CD14-positive monocyte (primary cell): ENCODE measurements around the gene IRGC. TPM values are rescaled to one million over a fixed set of nuclear protein-coding genes. Genes with fewer than 3 reads are reported as not detected.
A peak's percentile ranks its signal among the peaks of the same experiment; 100 is the strongest.

Experiments
- DNase-seq, 3 donors: peaks; one replicate each; pipeline ENCODE4 v3.0.0-alpha.2; 2011 to 2022
- H2AFZ ChIP-seq: 2 replicates; pipeline ENCODE4 v1.6.0; 2012; ENCODE audit warnings: mild to moderate bottlenecking, low read depth, low read length, inconsistent platforms; ENCODE audit not compliant: insufficient read depth, poor library complexity, severe bottlenecking
- H3K27ac ChIP-seq, 2 donors: 1 replicate in 1 of 2; 2 replicates in 1 of 2; pipeline ENCODE4 v1.5.1; 2012 to 2013; ENCODE audit warnings: low read length in 2 of 2, control low read depth in 1 of 2, inconsistent platforms in 1 of 2, low read depth in 1 of 2, mild to moderate bottlenecking in 1 of 2
- H3K27me3 ChIP-seq, 2 donors: one replicate each; pipeline versions ENCODE4 v1.6.0 to v1.6.1; 2011 to 2013; ENCODE audit warnings: low read length in 2 of 2; ENCODE audit not compliant: control insufficient read depth in 2 of 2, insufficient read depth in 2 of 2
- H3K36me3 ChIP-seq, 2 donors: replicated peaks in 1 of 2; 1 replicate in 1 of 2; 2 replicates in 1 of 2; pipeline versions ENCODE4 v1.5.1 to v1.6.1; 2012 to 2013; ENCODE audit warnings: low read length in 2 of 2, control low read depth in 1 of 2, inconsistent platforms in 1 of 2, mild to moderate bottlenecking in 1 of 2; ENCODE audit not compliant: insufficient read depth in 2 of 2, control insufficient read depth in 1 of 2
- H3K4me1 ChIP-seq, 2 donors: 1 replicate in 1 of 2; 2 replicates in 1 of 2; pipeline versions ENCODE4 v1.5.1 to v1.6.1; 2012 to 2013; ENCODE audit warnings: low read length in 2 of 2, control low read depth in 1 of 2, inconsistent platforms in 1 of 2, mild to moderate bottlenecking in 1 of 2, moderate library complexity in 1 of 2; ENCODE audit not compliant: insufficient read depth in 2 of 2, control insufficient read depth in 1 of 2
- H3K4me2 ChIP-seq: replicated peaks from 2 replicates; pipeline ENCODE3; 2012; ENCODE audit warnings: low read length, moderate library complexity, mild to moderate bottlenecking; ENCODE audit not compliant: poor library complexity, severe bottlenecking; ENCODE audit errors: extremely low read depth
- H3K4me3 ChIP-seq, 3 experiments: fragments of 200-600 bp in 1 of 3; sonication (generic) in 1 of 3; replicated peaks in 1 of 3; 1 replicate in 2 of 3; 2 replicates in 1 of 3; pipeline ENCODE4 v1.5.1; 2011 to 2013; ENCODE audit warnings: low read length in 3 of 3, mild to moderate bottlenecking in 3 of 3, control low read depth in 2 of 3, low read depth in 2 of 3, inconsistent platforms in 1 of 3, moderate library complexity in 1 of 3
- H3K79me2 ChIP-seq: 2 replicates; pipeline ENCODE4 v1.6.0; 2012; ENCODE audit warnings: mild to moderate bottlenecking, control low read depth, inconsistent platforms, low read length, moderate library complexity; ENCODE audit not compliant: insufficient read depth
- H3K9ac ChIP-seq: 2 replicates; pipeline ENCODE4 v1.6.0; 2017; ENCODE audit warnings: low read length, mild to moderate bottlenecking; ENCODE audit not compliant: insufficient read depth, poor library complexity, severe bottlenecking
- H3K9me3 ChIP-seq, 2 donors: replicated peaks in 1 of 2; 1 replicate in 1 of 2; 2 replicates in 1 of 2; pipeline versions ENCODE4 v1.5.1 to v1.6.1; 2012 to 2013; ENCODE audit warnings: low read length in 2 of 2, control low read depth in 1 of 2; ENCODE audit not compliant: control insufficient read depth in 1 of 2, insufficient read depth in 1 of 2
- H4K20me1 ChIP-seq: 2 replicates; pipeline ENCODE4 v1.6.0; 2012; ENCODE audit warnings: mild to moderate bottlenecking, low read length, control low read depth, moderate library complexity; ENCODE audit not compliant: insufficient read depth
- H3K27ac Mint-ChIP-seq, 7 donors: one replicate each; pipeline ENCODE4 v1.8.0; 2020; ENCODE audit warnings: mild to moderate bottlenecking in 7 of 7, mixed read lengths in 7 of 7, moderate library complexity in 6 of 7, inconsistent platforms in 2 of 7
- H3K27me3 Mint-ChIP-seq, 3 donors: one replicate each; pipeline ENCODE4 v1.8.0; 2021 to 2022; ENCODE audit warnings: low read depth in 3 of 3, mild to moderate bottlenecking in 3 of 3, mixed read lengths in 3 of 3, moderate library complexity in 3 of 3, inconsistent platforms in 1 of 3
- H3K36me3 Mint-ChIP-seq, 2 donors: one replicate each; pipeline ENCODE4 v1.8.0; 2020; ENCODE audit warnings: mixed read lengths in 2 of 2, inconsistent platforms in 1 of 2, mild to moderate bottlenecking in 1 of 2
- H3K4me1 Mint-ChIP-seq: one replicate; pipeline ENCODE4 v1.8.0; 2020; ENCODE audit warnings: mild to moderate bottlenecking, mixed read lengths
- H3K4me3 Mint-ChIP-seq, 2 donors: one replicate each; pipeline ENCODE4 v1.8.0; 2020; ENCODE audit warnings: mild to moderate bottlenecking in 2 of 2, mixed read lengths in 2 of 2, moderate library complexity in 1 of 2
- H3K9me3 Mint-ChIP-seq, 7 donors: one replicate each; pipeline ENCODE4 v1.8.0; 2020 to 2022; ENCODE audit warnings: mixed read lengths in 7 of 7, mild to moderate bottlenecking in 6 of 7, moderate library complexity in 6 of 7, inconsistent platforms in 2 of 7
- CTCF ChIP-seq: fragments of 200-600 bp; IDR thresholded peaks from one replicate; pipeline ENCODE4 v1.8.0; 2022; ENCODE audit warnings: antibody characterized with exemption, mild to moderate bottlenecking
- WGBS: methylation state at CpG from one replicate; pipeline ENCODE4 v1.1.5; 2013; ENCODE audit warnings: missing lambda C conversion rate; ENCODE audit not compliant: insufficient coverage; 5-methylcytosine and 5-hydroxymethylcytosine counted together
- intact Hi-C, 2 donors: fragments of 100-400 bp; cut with micrococcal nuclease; formaldehyde crosslinking; loops; one replicate each; pipeline versions ENCODE4 v1.15.0 to v1.15.1; 2023
- polyA plus RNA-seq, 3 donors: library from polyadenylated mRNA; depleted of rRNA in 1 of 3; unstranded in 2 of 3; stranded (reverse) in 1 of 3; fragments of 300-500 nt in 2 of 3; fragments of >200 nt in 1 of 3; fragmentation: Illumina TruSeq in 2 of 3; gene quantifications; 1 replicate in 2 of 3; 2 replicates in 1 of 3; pipeline ENCODE4 v1.2.3, GENCODE V29; 2012 to 2021

Gene IRGC
- polyA plus RNA-seq, 3 donors: not detected

- no peak overlapping the region for H3K4me3 Mint-ChIP-seq
- H3K9me3 Mint-ChIP-seq: peaks cover 0 to 29% (median 23%) of the 10 kb centered on the region in 7 donors
- H3K27ac ChIP-seq: peak overlapping the region in 1 of 2 donors; percentile 95
- H3K79me2 ChIP-seq: no peaks in the 10 kb centered on the region
- no peak overlapping the region for H3K4me2 ChIP-seq
- intact Hi-C loops: no loop called here
- WGBS: no CpG with 5 or more reads among the region's 3 CpGs
- H3K4me1 ChIP-seq: peaks cover 69 to 77% of the 10 kb centered on the region in 2 donors
- no peaks in the 10 kb centered on the region for H3K27me3 ChIP-seq
- no peak for TF ChIP-seq CTCF
- peaks cover 66% of the 10 kb centered on the region for H3K4me1 Mint-ChIP-seq
- DNase-seq: peak in 2 of 3 donors; percentile 55 to 60
- no peaks in the 10 kb centered on the region for H3K36me3 ChIP-seq
- H3K36me3 Mint-ChIP-seq: peaks cover 0 to 3% of the 10 kb centered on the region in 2 donors
- H3K9me3 ChIP-seq: peaks cover 9 to 17% of the 10 kb centered on the region in 2 donors
- H3K4me3 ChIP-seq: no peak overlapping the region
- H2AFZ ChIP-seq: no peak overlapping the region
- peak overlapping the region; percentile 59 to 100 (median 70) for H3K27ac Mint-ChIP-seq
- no peak overlapping the region for H3K9ac ChIP-seq
- no peaks in the 10 kb centered on the region for H4K20me1 ChIP-seq
- peaks cover 0 to 12% (median 3%) of the 10 kb centered on the region in 3 donors for H3K27me3 Mint-ChIP-seq
Observed at GRCh38 chr19:43690890-43691289, 25.0 kb upstream of the IRGC start.

GRCh38 chr19:43691755-43692154 is 24.1 kb upstream of the IRGC start:
- peaks cover 73% of the 10 kb centered on the region for H3K4me1 Mint-ChIP-seq
- H3K4me3 ChIP-seq: peak overlapping the region in 1 of 3 experiments; percentile 11
- no peaks in the 10 kb centered on the region for H3K36me3 ChIP-seq
- intact Hi-C loops: loop anchor here (2.0 kb wide), 2 partner anchors 17 to 23 kb away; no protein-coding TSS in a partner anchor
- H3K9ac ChIP-seq: no peak overlapping the region
- no peaks in the 10 kb centered on the region for H3K27me3 ChIP-seq
- DNase-seq: no peak
- no peak overlapping the region for H2AFZ ChIP-seq
- peaks cover 0 to 9% (median 3%) of the 10 kb centered on the region in 3 donors for H3K27me3 Mint-ChIP-seq
- H3K27ac Mint-ChIP-seq: peak overlapping the region; percentile 99 to 100 (median 99)
- peak overlapping the region; percentile 73 for H3K4me2 ChIP-seq
- no peaks in the 10 kb centered on the region for H3K79me2 ChIP-seq
- no peaks in the 10 kb centered on the region for H4K20me1 ChIP-seq
- WGBS: no CpG with 5 or more reads among the region's 5 CpGs
- H3K4me3 Mint-ChIP-seq: no peak overlapping the region
- H3K36me3 Mint-ChIP-seq: peaks cover 0 to 3% of the 10 kb centered on the region in 2 donors
- TF ChIP-seq CTCF: no peak
- H3K9me3 ChIP-seq: peaks cover 9 to 23% of the 10 kb centered on the region in 2 donors
- peak overlapping the region; percentile 95 to 96 for H3K27ac ChIP-seq
- H3K4me1 ChIP-seq: peaks cover 71 to 85% of the 10 kb centered on the region in 2 donors
- peaks cover 0 to 35% (median 26%) of the 10 kb centered on the region in 7 donors for H3K9me3 Mint-ChIP-seq
